Gastrocnemius medialis (tissue), 4 donors: Measurements from ENCODE around the gene NBL1.

ENCODE experiments used
- CTCF ChIP-seq, 5 experiments: fragments of 450-650 bp in 3 of 5; fragments of 200-600 bp in 2 of 5; sonication (generic) in 2 of 5; IDR thresholded peaks in 4 of 5; conservative IDR thresholded peaks in 1 of 5; 1 replicate in 4 of 5; 2 replicates in 1 of 5; pipeline ENCODE4 v1.5.1; 2016 to 2019; ENCODE audit warnings: antibody characterized with exemption in 5 of 5, mild to moderate bottlenecking in 3 of 5, moderate library complexity in 3 of 5
- POLR2A ChIP-seq, 2 donors: fragments of 450-650 bp; IDR thresholded peaks; one replicate each; pipeline ENCODE4 v1.6.1; 2017; ENCODE audit warnings: antibody characterized with exemption in 2 of 2, mild to moderate bottlenecking in 2 of 2, moderate library complexity in 2 of 2

GRCh38 chr1:19687414-19687813 lies 43.3 kb downstream of the NBL1 start:
- TF ChIP-seq CTCF (IDR thresholded peaks at IDR 0.05 in 4 of 5, conservative IDR thresholded peaks at IDR 0.05 in 1 of 5) (no peak), POLR2A (IDR thresholded peaks at IDR 0.05) (no peak)
